ENCODE measurements around the gene TMEM109. TPM values are rescaled to one million over a fixed set of nuclear protein-coding genes. Genes with fewer than 3 reads are reported as not detected.
A peak's percentile ranks its signal among the peaks of the same experiment; 100 is the strongest.

TMEM109 gene
- total RNA-seq, 2 experiments from 2014 or later, result 27.8 to 32.9 TPM

- CTCF ChIA-PET, result interaction anchor here (1.6 kb wide), 1 partner anchor 16 kb away, joined by 4 read pairs; no protein-coding TSS in a partner anchor
- no peak overlapping the region for H3K27ac Mint-ChIP-seq
- peaks cover 35% of the 10 kb centered on the region for H3K4me1 Mint-ChIP-seq (ENCODE audit: low read depth)
Observed at GRCh38 chr11:60954421-60954820, 40.5 kb downstream of the TMEM109 start.

DNA sequence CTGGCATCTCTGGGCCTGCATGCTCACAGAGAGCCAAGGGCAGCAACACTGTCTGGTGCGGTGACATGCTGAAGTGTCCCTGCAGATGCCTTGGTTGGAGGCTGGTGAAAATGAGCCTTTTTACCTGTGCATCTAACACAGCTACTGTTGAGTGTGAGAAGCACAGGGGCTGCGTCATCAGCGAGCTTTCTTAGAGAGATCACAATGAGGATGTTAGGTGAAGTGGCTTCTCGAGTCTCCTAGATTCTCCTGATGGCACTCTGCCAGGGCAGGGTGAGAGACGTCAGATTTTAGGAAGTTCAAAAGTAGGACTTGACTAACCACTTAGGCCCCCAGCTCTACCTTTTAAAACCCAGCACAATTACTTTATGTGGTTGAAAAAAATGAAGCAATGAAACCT is 41.6 kb downstream of the TMEM109 start:
- Histone ChIP-seq H3K36me3 (ENCODE audit: insufficient read depth, low read length) (no peaks in the 10 kb centered on the region), H3K27me3 (ENCODE audit: control insufficient read depth in 1 of 2, insufficient read depth in 2 of 2, low read length in 2 of 2) (peaks cover 0 to 6% of the 10 kb centered on the region in 2 experiments), H3K4me1 (ENCODE audit: insufficient read depth, low read length) (peaks cover 22% of the 10 kb centered on the region), H3K27ac (ENCODE audit: low read depth in 1 of 2, low read length in 2 of 2) (no peak overlapping the region), H3K4me3 (ENCODE audit: low read length) (no peak overlapping the region), H3K9me3 (ENCODE audit: control insufficient read depth in 1 of 2, insufficient read depth in 1 of 2, low read length in 2 of 2) (no peaks in the 10 kb centered on the region)
- intact Hi-C loops (cut with DNase I, micrococcal nuclease), result no loop called here
- no peaks in the 10 kb centered on the region for H3K9me3 Mint-ChIP-seq
- ChIA-PET CTCF (no interaction called here), POLR2A (interaction anchor here (0.9 to 1.5 kb wide), 2 partner anchors 22 to 406 kb away, joined by 3 to 4 read pairs; partner anchors contain the start of genes CYB561A3 and TMEM138)
- TF ChIP-seq, protein P1, sequence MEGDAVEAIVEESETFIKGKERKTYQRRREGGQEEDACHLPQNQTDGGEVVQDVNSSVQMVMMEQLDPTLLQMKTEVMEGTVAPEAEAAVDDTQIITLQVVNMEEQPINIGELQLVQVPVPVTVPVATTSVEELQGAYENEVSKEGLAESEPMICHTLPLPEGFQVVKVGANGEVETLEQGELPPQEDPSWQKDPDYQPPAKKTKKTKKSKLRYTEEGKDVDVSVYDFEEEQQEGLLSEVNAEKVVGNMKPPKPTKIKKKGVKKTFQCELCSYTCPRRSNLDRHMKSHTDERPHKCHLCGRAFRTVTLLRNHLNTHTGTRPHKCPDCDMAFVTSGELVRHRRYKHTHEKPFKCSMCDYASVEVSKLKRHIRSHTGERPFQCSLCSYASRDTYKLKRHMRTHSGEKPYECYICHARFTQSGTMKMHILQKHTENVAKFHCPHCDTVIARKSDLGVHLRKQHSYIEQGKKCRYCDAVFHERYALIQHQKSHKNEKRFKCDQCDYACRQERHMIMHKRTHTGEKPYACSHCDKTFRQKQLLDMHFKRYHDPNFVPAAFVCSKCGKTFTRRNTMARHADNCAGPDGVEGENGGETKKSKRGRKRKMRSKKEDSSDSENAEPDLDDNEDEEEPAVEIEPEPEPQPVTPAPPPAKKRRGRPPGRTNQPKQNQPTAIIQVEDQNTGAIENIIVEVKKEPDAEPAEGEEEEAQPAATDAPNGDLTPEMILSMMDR (IDR thresholded peaks at IDR 0.05), result no peak
- H3K27ac Mint-ChIP-seq, result no peak overlapping the region
- DNase-seq (peak in 4 of 14 experiments; percentile 13 to 55 (median 29)), ATAC-seq (ENCODE audit: poor library complexity) (peak; percentile 8)
- peaks cover 4% of the 10 kb centered on the region for H3K27me3 Mint-ChIP-seq
- no peak overlapping the region for H3K4me3 Mint-ChIP-seq
- no peaks in the 10 kb centered on the region for H3K36me3 Mint-ChIP-seq (ENCODE audit: low read depth)
- peaks cover 30% of the 10 kb centered on the region for H3K4me1 Mint-ChIP-seq (ENCODE audit: low read depth)

More at GRCh38 chr11:60954421-60954820, 40.5 kb downstream of the TMEM109 start:
- TF ChIP-seq, protein P1 (IDR thresholded peaks at IDR 0.05), result no peak
- intact Hi-C loops (cut with DNase I, micrococcal nuclease), result loop anchor here in 1 of 2 experiments (5.0 kb wide), 1 partner anchor 37 kb away; no protein-coding TSS in a partner anchor
- Histone ChIP-seq H3K27me3 (ENCODE audit: control insufficient read depth in 1 of 2, insufficient read depth in 2 of 2, low read length in 2 of 2) (peaks cover 0 to 9% of the 10 kb centered on the region in 2 experiments), H3K27ac (ENCODE audit: low read depth in 1 of 2, low read length in 2 of 2) (no peak overlapping the region), H3K4me3 (ENCODE audit: low read length) (no peak overlapping the region), H3K4me1 (ENCODE audit: insufficient read depth, low read length) (peaks cover 29% of the 10 kb centered on the region), H3K9me3 (ENCODE audit: control insufficient read depth in 1 of 2, insufficient read depth in 1 of 2, low read length in 2 of 2) (no peaks in the 10 kb centered on the region), H3K36me3 (ENCODE audit: insufficient read depth, low read length) (no peaks in the 10 kb centered on the region)
- peaks cover 8% of the 10 kb centered on the region for H3K27me3 Mint-ChIP-seq
- H3K36me3 Mint-ChIP-seq (ENCODE audit: low read depth), result no peaks in the 10 kb centered on the region
- ATAC-seq (ENCODE audit: poor library complexity) (no peak), DNase-seq (peak in 3 of 14 experiments; percentile 9 to 68 (median 58))
- no peak overlapping the region for H3K4me3 Mint-ChIP-seq
- no peaks in the 10 kb centered on the region for H3K9me3 Mint-ChIP-seq
- POLR2A ChIA-PET, result no interaction called here

DNA sequence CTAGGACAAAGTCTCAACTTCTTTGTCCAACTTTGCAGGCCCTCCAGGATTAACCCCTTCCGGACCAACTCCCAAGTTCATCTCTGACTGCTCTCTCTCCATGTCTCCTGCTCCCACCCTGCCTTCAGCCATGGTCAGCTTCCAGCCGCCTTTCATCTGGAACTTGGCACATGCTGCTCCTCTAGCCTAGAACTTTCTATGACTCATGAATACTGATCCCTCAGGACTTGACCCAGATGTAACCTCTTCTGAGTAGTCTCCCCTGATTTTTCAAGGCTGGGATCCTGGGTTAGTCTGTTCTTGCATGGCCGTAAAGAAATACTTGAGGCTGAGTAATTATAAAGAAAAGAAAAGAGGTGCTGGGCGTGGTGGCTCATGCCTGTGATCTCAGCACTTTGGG is 43.2 kb downstream of the TMEM109 start:
- Mint-ChIP-seq H3K27ac (no peak overlapping the region), H3K27me3 (peaks cover 4% of the 10 kb centered on the region), H3K4me1 (ENCODE audit: low read depth) (peaks cover 23% of the 10 kb centered on the region), H3K4me3 (no peak overlapping the region), H3K9me3 (no peaks in the 10 kb centered on the region), H3K36me3 (ENCODE audit: low read depth) (no peaks in the 10 kb centered on the region)
- intact Hi-C loops (cut with DNase I, micrococcal nuclease), result no loop called here
- H3K36me3 ChIP-seq (ENCODE audit: insufficient read depth, low read length), result no peaks in the 10 kb centered on the region
- CTCF ChIA-PET, result no interaction called here
- peaks cover 8% of the 10 kb centered on the region for H3K4me1 ChIP-seq (ENCODE audit: insufficient read depth, low read length)
- H3K27ac ChIP-seq (ENCODE audit: low read depth in 1 of 2, low read length in 2 of 2), result no peak overlapping the region
- no peaks in the 10 kb centered on the region for H3K9me3 ChIP-seq (ENCODE audit: control insufficient read depth in 1 of 2, insufficient read depth in 1 of 2, low read length in 2 of 2)
- no peak for DNase-seq
- POLR2A ChIA-PET, result interaction anchor here (1.4 kb wide), 1 partner anchor 203 kb away, joined by 6 read pairs; no protein-coding TSS in a partner anchor
- peaks cover 0 to under 1% of the 10 kb centered on the region in 2 experiments for H3K27me3 ChIP-seq (ENCODE audit: control insufficient read depth in 1 of 2, insufficient read depth in 2 of 2, low read length in 2 of 2)
- TF ChIP-seq, protein P1 (IDR thresholded peaks at IDR 0.05), result no peak
- H3K4me3 ChIP-seq (ENCODE audit: low read length), result no peak overlapping the region
- ATAC-seq (ENCODE audit: poor library complexity), result no peak

Data from CD4-positive, alpha-beta T cell (primary cell).